MM.1S (cell line): Measurements from ENCODE around the gene STRC.
"Not testable (repeated sequence)": the region's sequence is repeated elsewhere in the genome, so short reads cannot be mapped to it uniquely, and the experiment has no call there.

Source experiments
- CTCF ChIP-seq: fragments of 300-600 bp; sonication (generic); IDR thresholded peaks from 2 replicates; pipeline ENCODE4 v1.5.1; 2016; ENCODE audit warnings: antibody characterized with exemption, low read length, mixed read lengths
- EZH2 ChIP-seq: fragments of 300-600 bp; sonication (generic); optimal IDR thresholded peaks from 2 replicates; pipeline ENCODE3; 2017; ENCODE audit warnings: low read depth, mild to moderate bottlenecking, antibody characterized with exemption, low read length, mixed read lengths

- not testable (repeated sequence) for TF ChIP-seq CTCF, EZH2
Observed at GRCh38 chr15:43592841-43593240, 25.8 kb downstream of the STRC start.
